ENCODE data around the gene TFDP1. TPM values are rescaled to one million over a fixed set of nuclear protein-coding genes. Genes with fewer than 3 reads are reported as not detected.

Gene TFDP1
- total RNA-seq, 1 donor from 2014 or later, result 40.0 TPM

DNA sequence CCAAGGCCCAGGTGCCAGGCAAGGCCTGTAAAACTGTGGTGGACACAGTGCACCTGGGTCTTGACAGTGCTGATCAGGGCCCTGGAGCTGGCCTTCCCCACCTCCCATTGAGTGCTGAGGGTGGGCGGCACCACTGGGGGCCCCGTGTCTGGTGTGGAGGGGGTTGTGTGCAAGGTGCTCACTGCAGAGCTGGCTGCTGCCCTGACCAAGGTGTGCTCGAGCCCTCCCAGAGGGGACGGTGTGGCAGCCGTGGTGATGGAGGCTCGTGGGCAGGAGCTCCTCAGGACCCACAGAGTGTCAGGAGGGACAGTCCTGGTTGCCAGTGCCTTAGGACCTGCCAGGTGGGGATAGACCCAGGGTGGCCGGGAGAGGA is 50.5 kb downstream of the TFDP1 start:
- Histone ChIP-seq H3K36me3 (peaks cover 0 to 75% of the 10 kb centered on the region in 2 donors), H3K4me1 (no peaks in the 10 kb centered on the region), H3K9me3 (no peaks in the 10 kb centered on the region), H3K27me3 (no peaks in the 10 kb centered on the region), H3K4me3 (no peak overlapping the region), H3K27ac (no peak overlapping the region)
- intact Hi-C loops (cut with DNase I), result no loop called here
- no peak for TF ChIP-seq POLR2AphosphoS5 (IDR thresholded peaks at IDR 0.05; ENCODE audit: insufficient read depth in 1 of 2, low read depth in 1 of 2)
- no peak for TF ChIP-seq POLR2A (IDR thresholded peaks at IDR 0.05)
- DNase-seq (ENCODE audit: extremely low spot score in 2 of 2), result no peak

DNA sequence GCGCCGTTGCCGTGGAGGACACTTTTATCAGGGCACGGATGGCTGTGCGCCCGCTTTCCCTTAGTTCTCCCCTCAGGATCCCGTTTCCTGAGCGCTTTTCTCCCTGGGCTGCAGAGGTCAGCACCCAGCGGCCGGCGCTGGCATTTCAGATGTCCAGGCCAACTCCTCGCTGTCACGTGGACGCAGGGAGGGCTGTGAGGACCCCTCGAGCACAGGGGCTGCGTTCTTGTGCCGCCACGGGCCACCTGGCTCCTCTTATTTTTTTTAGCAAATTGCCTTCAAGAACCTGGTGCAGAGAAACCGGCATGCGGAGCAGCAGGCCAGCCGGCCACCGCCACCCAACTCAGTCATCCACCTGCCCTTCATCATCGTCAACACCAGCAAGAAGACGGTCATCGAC is 51.2 kb downstream of the TFDP1 start:
- DNase-seq (ENCODE audit: extremely low spot score in 2 of 2), result no peak
- Histone ChIP-seq H3K36me3 (peaks cover 0 to 81% of the 10 kb centered on the region in 2 donors), H3K9me3 (no peaks in the 10 kb centered on the region), H3K4me3 (no peak overlapping the region), H3K27me3 (no peaks in the 10 kb centered on the region), H3K27ac (no peak overlapping the region), H3K4me1 (no peaks in the 10 kb centered on the region)
- TF ChIP-seq POLR2AphosphoS5 (IDR thresholded peaks at IDR 0.05; ENCODE audit: insufficient read depth in 1 of 2, low read depth in 1 of 2), result no peak
- no peak for TF ChIP-seq POLR2A (IDR thresholded peaks at IDR 0.05)
- TF ChIP-seq, protein P1, sequence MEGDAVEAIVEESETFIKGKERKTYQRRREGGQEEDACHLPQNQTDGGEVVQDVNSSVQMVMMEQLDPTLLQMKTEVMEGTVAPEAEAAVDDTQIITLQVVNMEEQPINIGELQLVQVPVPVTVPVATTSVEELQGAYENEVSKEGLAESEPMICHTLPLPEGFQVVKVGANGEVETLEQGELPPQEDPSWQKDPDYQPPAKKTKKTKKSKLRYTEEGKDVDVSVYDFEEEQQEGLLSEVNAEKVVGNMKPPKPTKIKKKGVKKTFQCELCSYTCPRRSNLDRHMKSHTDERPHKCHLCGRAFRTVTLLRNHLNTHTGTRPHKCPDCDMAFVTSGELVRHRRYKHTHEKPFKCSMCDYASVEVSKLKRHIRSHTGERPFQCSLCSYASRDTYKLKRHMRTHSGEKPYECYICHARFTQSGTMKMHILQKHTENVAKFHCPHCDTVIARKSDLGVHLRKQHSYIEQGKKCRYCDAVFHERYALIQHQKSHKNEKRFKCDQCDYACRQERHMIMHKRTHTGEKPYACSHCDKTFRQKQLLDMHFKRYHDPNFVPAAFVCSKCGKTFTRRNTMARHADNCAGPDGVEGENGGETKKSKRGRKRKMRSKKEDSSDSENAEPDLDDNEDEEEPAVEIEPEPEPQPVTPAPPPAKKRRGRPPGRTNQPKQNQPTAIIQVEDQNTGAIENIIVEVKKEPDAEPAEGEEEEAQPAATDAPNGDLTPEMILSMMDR (IDR thresholded peaks at IDR 0.05), result no peak
- intact Hi-C loops (cut with DNase I), result no loop called here

DNA sequence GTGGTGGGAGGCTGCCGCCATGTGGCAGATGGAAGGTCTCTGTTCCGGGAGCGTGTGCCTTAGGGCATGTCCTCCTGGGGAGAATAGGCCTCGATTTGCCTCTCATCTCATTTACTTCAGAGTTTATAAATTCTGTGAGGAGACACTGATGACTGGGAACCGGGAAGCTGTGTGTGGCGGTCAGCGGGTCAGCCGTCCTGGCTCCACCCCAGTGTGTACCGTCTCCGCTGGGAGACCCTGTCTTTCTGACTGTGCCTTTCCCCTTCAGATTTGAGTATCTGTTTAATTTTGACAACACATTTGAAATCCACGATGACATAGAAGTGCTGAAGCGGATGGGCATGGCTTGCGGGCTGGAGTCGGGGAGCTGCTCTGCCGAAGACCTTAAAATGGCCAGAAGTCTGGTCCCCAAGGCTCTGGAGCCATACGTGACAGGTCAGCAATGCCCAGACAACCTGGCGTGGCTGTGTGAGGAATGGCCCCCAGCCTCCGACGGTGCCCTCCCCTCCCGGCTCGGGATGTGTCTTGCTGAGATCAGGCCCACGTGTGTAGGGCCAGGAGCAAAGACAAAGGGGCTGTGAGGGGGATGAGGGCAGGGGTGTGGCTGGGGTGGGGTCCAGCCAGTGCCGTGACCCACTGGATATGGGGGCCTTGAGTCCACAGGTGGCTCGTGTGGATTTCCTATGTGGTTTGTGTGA is 51.9 kb downstream of the TFDP1 start:
- no peaks in the 10 kb centered on the region for H3K27me3 ChIP-seq
- H3K36me3 ChIP-seq, result peaks cover 0 to 83% of the 10 kb centered on the region in 2 donors
- H3K4me3 ChIP-seq, result no peak overlapping the region
- no peaks in the 10 kb centered on the region for H3K4me1 ChIP-seq
- H3K27ac ChIP-seq, result no peak overlapping the region
- H3K9me3 ChIP-seq, result no peaks in the 10 kb centered on the region
- DNase-seq (ENCODE audit: extremely low spot score in 2 of 2), result no peak
- intact Hi-C loops (cut with DNase I), result no loop called here
- TF ChIP-seq, protein P1 (IDR thresholded peaks at IDR 0.05), result no peak
- TF ChIP-seq POLR2A (IDR thresholded peaks at IDR 0.05), result no peak
- TF ChIP-seq POLR2AphosphoS5 (IDR thresholded peaks at IDR 0.05; ENCODE audit: insufficient read depth in 1 of 2, low read depth in 1 of 2), result no peak

DNA sequence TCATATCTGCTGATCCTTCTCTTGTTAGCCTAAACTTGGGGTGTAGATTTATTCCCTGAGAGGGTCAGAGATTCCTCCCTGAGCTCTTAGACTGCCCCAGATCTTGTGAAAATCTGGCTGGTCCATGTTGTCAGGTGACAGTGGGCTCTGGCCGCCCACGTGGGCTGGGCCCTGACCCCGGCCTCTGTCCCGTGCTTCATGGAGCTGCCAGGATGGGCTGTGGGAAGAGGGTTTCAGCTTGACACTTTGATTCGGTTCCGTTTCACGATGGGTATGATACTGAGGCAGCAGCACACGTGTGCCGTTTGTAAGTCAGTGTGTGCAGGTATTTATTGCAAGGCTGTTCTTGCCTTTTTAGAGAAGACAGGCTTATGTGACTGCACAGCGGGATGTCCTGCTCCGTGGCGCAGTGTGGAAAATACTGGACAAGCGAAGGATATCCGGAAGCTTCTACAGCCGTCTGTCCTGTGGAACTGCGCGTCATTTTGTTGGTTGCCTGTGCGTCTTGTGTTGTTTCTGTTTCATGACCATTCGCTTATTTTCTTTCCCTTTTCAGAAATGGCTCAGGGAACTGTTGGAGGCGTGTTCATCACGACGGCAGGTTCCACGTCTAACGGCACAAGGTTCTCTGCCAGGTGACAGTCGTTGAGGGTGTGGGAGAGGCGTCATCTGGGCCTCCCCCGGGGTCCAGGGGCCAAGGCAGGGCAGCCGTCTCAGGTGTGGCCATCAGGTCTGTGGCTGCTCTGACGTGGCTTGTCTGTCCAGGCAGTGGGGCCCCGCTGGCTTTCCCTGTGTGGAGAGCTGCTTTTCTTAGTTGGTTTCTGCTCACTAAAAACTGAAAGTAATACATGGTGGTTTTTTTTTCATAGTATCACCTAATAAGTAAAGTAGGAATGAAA is 53.0 kb downstream of the TFDP1 start:
- DNase-seq (ENCODE audit: extremely low spot score in 2 of 2), result no peak
- Histone ChIP-seq H3K9me3 (no peaks in the 10 kb centered on the region), H3K4me1 (no peaks in the 10 kb centered on the region), H3K4me3 (no peak overlapping the region), H3K27me3 (no peaks in the 10 kb centered on the region), H3K36me3 (peaks cover 0 to 80% of the 10 kb centered on the region in 2 donors), H3K27ac (no peak overlapping the region)
- TF ChIP-seq POLR2A (IDR thresholded peaks at IDR 0.05), result no peak
- TF ChIP-seq, protein P1 (IDR thresholded peaks at IDR 0.05), result no peak
- TF ChIP-seq POLR2AphosphoS5 (IDR thresholded peaks at IDR 0.05; ENCODE audit: insufficient read depth in 1 of 2, low read depth in 1 of 2), result no peak
- intact Hi-C loops (cut with DNase I), result no loop called here

DNA sequence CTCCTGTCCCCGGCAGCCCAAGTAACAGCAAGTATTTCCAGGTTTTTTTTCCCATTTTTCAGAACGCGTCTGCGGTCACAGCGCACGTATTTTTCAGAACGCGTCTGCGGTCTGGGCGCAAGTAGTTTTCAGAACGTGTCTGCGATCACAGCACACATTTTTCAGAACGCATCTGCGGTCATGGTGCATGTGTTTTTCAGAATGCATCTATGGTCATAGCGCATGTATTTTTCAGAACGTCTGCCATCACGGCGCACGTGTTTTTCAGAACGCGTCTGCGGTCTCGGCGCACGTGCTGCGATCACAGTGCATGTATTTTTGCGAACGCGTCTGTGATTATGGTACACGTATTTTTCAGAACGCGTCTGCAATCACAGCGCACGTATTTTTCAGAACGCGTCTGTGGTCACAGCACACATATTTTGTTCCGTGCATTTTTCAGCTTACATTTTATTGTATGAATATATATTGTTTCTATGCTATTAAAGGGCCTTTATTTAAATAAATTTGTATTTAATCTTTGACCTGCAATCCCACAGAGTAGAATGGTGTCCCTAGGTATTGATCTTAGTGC is 53.7 kb downstream of the TFDP1 start:
- H3K27ac ChIP-seq, result no peak overlapping the region
- no peaks in the 10 kb centered on the region for H3K4me1 ChIP-seq
- H3K36me3 ChIP-seq, result peaks cover 0 to 75% of the 10 kb centered on the region in 2 donors
- DNase-seq (ENCODE audit: extremely low spot score in 2 of 2), result no peak
- TF ChIP-seq POLR2AphosphoS5 (IDR thresholded peaks at IDR 0.05; ENCODE audit: insufficient read depth in 1 of 2, low read depth in 1 of 2) (no peak), POLR2A (IDR thresholded peaks at IDR 0.05) (no peak)
- TF ChIP-seq, protein P1 (IDR thresholded peaks at IDR 0.05), result no peak
- H3K9me3 ChIP-seq, result no peaks in the 10 kb centered on the region
- no peaks in the 10 kb centered on the region for H3K27me3 ChIP-seq
- intact Hi-C loops (cut with DNase I), result no loop called here
- H3K4me3 ChIP-seq, result no peak overlapping the region

Measured in vagina (tissue), 2 donors.